ENCODE measurements around the gene WNT7A.

Gene WNT7A

DNA sequence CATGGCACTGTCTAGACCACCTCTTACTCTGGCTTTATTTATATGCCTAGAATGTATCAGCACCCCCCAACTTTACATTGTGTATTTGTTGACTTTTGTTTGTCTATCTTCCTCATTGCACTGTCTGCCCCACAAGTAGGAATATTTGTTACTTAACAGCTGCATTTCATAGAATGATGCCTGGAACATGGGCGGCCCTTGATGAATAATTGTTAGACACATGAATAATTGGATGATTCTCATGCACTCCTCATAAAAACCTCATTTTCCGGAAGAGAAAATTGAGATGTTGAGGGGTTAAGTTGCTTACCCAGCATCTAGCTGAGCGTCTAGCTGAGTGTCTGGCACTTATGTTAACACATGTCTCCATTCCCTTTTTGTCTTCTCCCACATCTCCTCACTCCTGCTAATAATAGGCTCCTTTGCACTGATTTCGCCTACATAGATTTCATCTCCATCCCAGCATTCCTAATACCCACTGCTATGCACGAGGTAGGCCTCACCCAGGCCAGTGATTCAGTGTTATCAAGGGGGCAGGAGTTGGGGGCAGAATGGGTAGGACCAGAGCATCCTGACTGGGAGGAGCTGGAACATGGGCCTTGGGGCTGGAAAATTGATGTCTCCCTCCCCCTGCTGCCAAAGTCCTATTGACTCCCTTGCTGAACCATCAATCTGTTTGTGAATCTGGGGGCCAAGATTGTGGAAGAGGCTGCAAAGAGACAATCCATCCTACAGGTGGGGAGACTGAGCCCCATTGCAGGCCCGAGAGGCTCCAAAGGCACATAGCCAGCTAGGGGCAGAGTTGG lies 7.8 kb upstream of the WNT7A start:
- Mint-ChIP-seq H3K27ac (no peak overlapping the region), H3K27me3 (ENCODE audit: low read depth, poor library complexity) (peaks cover 80% of the 10 kb centered on the region), H3K4me1 (peaks cover 16% of the 10 kb centered on the region), H3K4me3 (no peak overlapping the region), H3K36me3 (ENCODE audit: low read depth) (no peaks in the 10 kb centered on the region), H3K9me3 (no peaks in the 10 kb centered on the region)
- TF ChIP-seq, protein P1, sequence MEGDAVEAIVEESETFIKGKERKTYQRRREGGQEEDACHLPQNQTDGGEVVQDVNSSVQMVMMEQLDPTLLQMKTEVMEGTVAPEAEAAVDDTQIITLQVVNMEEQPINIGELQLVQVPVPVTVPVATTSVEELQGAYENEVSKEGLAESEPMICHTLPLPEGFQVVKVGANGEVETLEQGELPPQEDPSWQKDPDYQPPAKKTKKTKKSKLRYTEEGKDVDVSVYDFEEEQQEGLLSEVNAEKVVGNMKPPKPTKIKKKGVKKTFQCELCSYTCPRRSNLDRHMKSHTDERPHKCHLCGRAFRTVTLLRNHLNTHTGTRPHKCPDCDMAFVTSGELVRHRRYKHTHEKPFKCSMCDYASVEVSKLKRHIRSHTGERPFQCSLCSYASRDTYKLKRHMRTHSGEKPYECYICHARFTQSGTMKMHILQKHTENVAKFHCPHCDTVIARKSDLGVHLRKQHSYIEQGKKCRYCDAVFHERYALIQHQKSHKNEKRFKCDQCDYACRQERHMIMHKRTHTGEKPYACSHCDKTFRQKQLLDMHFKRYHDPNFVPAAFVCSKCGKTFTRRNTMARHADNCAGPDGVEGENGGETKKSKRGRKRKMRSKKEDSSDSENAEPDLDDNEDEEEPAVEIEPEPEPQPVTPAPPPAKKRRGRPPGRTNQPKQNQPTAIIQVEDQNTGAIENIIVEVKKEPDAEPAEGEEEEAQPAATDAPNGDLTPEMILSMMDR (IDR thresholded peaks at IDR 0.05), result no peak
- DNase-seq, result no peak

DNA sequence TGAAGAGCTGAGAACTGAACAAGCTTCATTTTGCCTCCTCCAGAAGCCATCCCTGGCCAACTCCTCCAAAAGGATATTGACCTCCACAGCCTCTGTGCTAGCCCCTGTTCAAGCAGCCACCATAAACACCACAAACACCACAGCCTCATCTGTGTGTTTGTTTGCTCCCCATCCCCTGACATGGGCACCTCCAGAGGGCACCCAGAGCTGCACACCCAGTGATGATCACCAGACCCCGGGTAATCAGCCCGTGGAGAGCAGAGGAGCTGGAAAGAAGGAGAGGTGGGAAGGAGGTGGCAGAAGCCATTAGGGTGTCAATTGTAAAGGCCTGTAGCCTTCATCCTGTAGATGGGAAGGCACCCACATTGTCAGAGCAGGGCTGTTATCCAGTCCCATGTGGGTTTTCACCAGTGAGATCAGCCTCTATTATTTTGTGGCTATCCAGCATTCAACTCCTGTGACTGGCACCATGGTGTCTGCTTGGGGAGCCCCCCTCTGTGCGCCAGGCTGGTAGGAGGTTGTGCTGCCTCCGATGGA lies 6.8 kb upstream of the WNT7A start:
- Mint-ChIP-seq H3K36me3 (ENCODE audit: low read depth) (no peaks in the 10 kb centered on the region), H3K27ac (no peak overlapping the region), H3K4me1 (peaks cover 16% of the 10 kb centered on the region), H3K9me3 (no peaks in the 10 kb centered on the region), H3K27me3 (ENCODE audit: low read depth, poor library complexity) (peaks cover 84% of the 10 kb centered on the region), H3K4me3 (no peak overlapping the region)
- TF ChIP-seq, protein P1 (IDR thresholded peaks at IDR 0.05), result no peak
- no peak for DNase-seq

DNA sequence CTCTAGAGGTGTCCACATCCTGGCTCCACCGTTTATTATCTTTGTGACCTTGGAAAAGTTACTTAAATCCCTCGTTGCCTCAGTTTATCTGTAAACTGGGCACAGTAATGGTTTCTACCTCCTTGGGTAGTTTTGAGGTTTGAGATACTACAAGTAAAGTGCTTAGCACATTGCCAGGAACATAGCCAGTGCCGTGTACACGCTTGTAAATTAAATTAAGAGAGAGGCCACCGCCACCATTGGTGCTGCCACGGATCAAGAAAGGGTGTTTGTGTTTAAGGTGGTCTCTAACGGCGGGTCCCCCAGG lies 5.8 kb upstream of the WNT7A start:
- Mint-ChIP-seq H3K27me3 (ENCODE audit: low read depth, poor library complexity) (peaks cover 94% of the 10 kb centered on the region), H3K27ac (no peak overlapping the region), H3K36me3 (ENCODE audit: low read depth) (no peaks in the 10 kb centered on the region), H3K9me3 (no peaks in the 10 kb centered on the region), H3K4me3 (no peak overlapping the region), H3K4me1 (peaks cover 16% of the 10 kb centered on the region)
- DNase-seq, result no peak
- TF ChIP-seq, protein P1 (IDR thresholded peaks at IDR 0.05), result peak; percentile 26

DNA sequence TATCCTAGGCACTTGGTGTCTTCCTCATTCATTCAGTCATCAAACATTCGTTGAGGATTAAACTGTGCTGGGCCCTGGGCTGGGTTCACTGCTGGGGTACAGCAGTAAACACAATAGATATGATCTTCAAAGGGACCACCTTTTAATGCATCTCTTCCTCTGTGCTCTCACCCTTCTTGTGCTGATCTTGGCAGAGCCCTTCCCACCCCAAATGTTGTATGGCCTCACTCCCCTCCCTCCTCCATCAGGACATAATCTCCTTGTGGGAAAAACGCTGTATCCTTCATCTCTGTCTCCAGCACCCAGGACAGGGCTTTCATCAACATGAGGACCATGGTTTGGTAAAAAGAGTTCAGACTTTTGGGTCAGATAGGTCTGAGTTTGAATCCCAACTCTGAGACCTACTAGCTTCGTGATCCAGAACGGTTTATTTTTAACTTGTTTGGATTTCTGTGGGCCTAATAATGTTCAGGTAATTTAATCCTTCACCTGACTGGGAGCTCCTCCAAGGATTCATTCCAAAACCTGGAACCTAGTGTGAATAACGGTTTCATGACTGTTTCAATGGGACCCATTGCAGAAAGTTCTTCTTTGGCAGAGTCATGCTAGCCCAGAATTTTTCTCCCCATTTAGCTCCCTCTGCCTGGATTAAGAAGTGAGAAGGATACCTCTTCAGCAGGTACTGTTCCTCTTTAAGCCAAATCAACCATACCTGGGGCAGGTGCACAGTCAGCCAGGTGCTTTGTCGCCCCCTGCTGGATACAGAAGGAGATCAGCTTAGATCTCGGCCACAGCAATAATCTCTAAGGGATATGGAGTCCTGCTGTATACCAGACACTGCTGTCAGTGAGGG lies 5.2 kb upstream of the WNT7A start:
- DNase-seq, result peak; percentile 72
- Mint-ChIP-seq H3K27ac (no peak overlapping the region), H3K4me1 (peaks cover 11% of the 10 kb centered on the region), H3K9me3 (no peaks in the 10 kb centered on the region), H3K36me3 (ENCODE audit: low read depth) (no peaks in the 10 kb centered on the region), H3K27me3 (ENCODE audit: low read depth, poor library complexity) (peaks cover 94% of the 10 kb centered on the region), H3K4me3 (no peak overlapping the region)
- TF ChIP-seq, protein P1 (IDR thresholded peaks at IDR 0.05), result peak; percentile 86

DNA sequence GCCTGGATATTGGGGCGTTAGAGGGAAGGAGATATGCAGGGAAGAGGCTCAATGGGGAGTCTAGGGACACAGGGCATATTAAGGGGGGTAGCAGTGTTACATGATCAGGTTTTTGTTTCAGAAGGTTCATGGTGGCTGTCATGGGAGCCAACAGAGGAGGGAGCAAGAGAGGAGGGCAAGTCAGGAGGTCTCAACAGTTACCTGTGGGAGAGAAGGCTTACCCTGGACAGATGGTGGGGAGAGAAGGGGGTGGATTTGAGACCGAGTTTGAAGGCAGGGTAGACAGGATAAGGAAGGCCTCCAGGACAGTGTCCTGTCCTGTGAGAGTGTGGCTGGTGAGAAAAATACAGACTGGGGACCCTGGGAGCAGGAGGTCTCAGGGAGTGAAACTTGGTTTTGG lies 3.8 kb upstream of the WNT7A start:
- Mint-ChIP-seq H3K27ac (no peak overlapping the region), H3K4me3 (no peak overlapping the region), H3K36me3 (ENCODE audit: low read depth) (no peaks in the 10 kb centered on the region), H3K4me1 (no peaks in the 10 kb centered on the region), H3K9me3 (no peaks in the 10 kb centered on the region), H3K27me3 (ENCODE audit: low read depth, poor library complexity) (peaks cover 95% of the 10 kb centered on the region)
- DNase-seq, result no peak
- TF ChIP-seq, protein P1 (IDR thresholded peaks at IDR 0.05), result no peak
